Mammary epithelial cell (primary cell): ENCODE measurements around the gene ZCWPW2.

Experiments used
- CTCF ChIP-seq, 2 donors: IDR thresholded peaks in 1 of 2; conservative IDR thresholded peaks in 1 of 2; 2 replicates each; pipeline ENCODE4 v1.5.1; 2011 to 2012; ENCODE audit warnings: inconsistent platforms in 2 of 2, low read length in 2 of 2, mild to moderate bottlenecking in 2 of 2, control low read depth in 1 of 2, low read depth in 1 of 2; ENCODE audit not compliant: insufficient read depth in 1 of 2; ENCODE audit errors: extremely low read depth in 1 of 2
- EZH2 ChIP-seq: IDR thresholded peaks from 2 replicates; pipeline ENCODE4 v1.6.1; 2012; ENCODE audit warnings: low read length, inconsistent platforms, borderline replicate concordance

- TF ChIP-seq CTCF (conservative IDR thresholded peaks at IDR 0.05 in 1 of 2, IDR thresholded peaks at IDR 0.05 in 1 of 2; ENCODE audit: extremely low read depth in 1 of 2, insufficient read depth in 1 of 2, low read depth in 1 of 2, low read length in 2 of 2), result no peak
- TF ChIP-seq EZH2, result no peak
Observed at GRCh38 chr3:28343144-28343543, 5.4 kb upstream of the ZCWPW2 start.
